Renal cortex interstitium (tissue), 11 donors: ENCODE measurements around the gene PRDM16. TPM values are rescaled to one million over a fixed set of nuclear protein-coding genes. Genes with fewer than 3 reads are reported as not detected.

Source experiments
- DNase-seq, 11 donors: peaks; one replicate each; pipeline ENCODE4 v3.0.0-alpha.2; 2013; ENCODE audit warnings: low read depth in 9 of 11, low spot score in 4 of 11; ENCODE audit errors: extremely low read depth in 1 of 11
- polyA plus RNA-seq, 3 donors: library from polyadenylated mRNA; unstranded; fragments of 120-200 nt; gene quantifications; one replicate each; pipeline ENCODE4 v1.2.1, GENCODE V29; 2013; ENCODE audit not compliant: insufficient read length in 3 of 3

Gene PRDM16
- polyA plus RNA-seq, 3 donors, result 5.8 to 14.6 (median 7.3) TPM

DNA sequence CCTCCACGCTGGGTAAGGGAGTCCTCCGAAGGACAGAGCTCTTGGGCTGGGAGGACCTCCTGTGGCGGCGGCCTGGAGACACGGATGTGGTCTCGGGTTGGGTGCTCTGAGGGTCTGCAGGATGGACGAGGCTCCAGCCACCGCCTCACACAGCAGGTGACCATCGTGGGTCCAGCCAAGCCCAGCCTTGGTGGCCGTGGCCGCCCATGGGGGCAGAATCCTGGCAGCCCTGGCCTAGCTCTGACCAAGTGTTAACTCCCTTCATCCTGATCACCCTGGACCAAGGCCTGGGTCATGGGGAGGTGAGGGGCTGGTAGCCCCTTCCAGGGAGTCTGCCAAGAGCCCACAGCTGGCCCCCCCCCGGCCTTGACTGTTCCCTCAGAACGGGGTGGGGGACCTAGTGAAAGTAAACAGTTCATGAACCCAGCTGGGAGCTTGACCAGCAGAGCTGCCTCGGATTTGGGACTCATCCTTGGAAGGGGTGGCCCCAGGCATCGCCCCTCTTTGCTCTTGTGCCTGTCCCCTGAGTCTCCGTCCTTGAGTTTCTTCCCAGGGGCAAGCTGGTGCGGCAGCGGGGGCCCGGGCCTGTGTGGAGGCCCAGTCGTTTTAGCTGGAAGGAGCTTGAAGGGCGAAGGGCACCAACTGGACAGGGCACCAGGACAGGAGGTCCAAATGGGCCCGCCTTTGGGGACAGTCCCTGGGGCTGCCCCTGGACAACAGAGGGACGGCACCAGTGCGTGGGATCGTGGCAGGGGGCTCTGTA is 403.3 kb downstream of the PRDM16 start:
- no peak for DNase-seq

DNA sequence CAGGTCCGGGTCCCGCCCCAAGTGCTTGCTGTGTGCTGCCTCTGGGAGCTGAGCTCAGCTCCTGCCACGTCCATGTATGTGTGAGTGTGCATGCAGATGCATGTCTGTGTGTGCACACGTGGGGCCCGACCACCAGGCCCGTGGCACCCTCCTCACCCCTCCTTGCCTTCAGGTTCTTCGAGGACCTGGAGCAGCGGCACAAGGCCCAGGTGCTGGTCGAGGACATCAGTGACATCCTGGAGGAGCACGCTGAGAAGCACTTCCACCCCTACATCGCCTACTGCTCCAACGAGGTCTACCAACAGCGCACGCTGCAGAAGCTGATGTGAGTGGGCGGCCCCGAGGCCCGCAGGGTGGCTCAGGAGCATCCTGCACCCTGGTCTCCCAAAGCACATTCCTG is 403.9 kb downstream of the PRDM16 start:
- no peak for DNase-seq

DNA sequence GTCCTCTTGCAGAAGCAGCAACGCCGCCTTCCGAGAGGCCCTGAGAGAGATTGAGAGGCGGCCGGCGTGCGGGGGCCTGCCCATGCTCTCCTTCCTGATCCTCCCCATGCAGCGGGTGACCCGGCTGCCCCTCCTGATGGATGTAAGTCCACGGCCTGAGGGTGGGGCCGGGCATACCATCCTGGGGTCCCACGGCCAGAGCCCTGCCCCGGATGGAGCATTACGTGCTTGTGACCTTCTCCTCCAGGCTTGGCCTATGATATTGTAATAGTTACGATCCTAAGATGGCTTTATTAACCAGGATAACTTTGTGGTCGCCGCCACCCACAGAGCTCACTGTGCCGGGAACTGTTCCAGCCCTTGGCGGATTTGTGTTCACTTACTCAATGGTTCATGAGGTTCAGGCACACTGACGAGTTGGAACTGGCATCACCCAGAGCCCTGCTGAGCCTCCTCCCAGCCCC is 404.4 kb downstream of the PRDM16 start:
- no peak for DNase-seq

DNA sequence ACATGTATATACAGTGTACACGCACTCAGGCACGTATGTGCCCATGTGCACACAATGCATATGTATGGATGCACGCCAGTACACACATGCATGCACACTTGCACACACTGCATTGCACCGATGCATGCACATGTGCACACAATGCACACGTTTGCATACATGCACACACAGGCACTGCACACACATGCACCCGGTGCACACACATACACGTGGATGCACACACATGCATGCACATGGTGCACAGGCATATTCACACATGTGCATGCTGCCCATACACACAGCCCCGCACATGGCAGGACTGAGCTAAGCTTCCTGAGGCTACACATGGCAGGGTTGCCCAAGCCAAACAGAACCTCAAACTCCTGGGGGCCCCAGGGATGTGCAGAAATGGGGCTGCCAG is 405.0 kb downstream of the PRDM16 start:
- no peak for DNase-seq

DNA sequence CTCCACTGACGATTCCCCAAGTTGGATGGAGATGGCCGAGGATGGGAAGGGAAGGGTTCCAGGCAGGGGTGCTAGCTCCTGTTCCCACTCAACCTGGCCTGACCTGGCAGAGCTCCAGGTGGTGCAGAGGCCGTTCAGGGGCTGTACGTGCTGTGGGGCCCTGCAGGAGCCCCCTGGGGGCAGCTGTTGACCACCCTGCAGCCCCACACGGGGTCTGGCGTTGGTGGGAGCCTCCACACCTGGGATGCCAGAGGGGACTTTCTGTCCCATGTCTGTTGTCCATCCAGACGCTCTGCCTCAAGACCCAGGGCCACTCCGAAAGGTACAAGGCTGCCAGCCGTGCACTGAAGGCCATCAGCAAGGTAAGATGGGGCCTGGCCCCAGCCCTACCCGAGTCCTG is 405.4 kb downstream of the PRDM16 start:
- no peak for DNase-seq

DNA sequence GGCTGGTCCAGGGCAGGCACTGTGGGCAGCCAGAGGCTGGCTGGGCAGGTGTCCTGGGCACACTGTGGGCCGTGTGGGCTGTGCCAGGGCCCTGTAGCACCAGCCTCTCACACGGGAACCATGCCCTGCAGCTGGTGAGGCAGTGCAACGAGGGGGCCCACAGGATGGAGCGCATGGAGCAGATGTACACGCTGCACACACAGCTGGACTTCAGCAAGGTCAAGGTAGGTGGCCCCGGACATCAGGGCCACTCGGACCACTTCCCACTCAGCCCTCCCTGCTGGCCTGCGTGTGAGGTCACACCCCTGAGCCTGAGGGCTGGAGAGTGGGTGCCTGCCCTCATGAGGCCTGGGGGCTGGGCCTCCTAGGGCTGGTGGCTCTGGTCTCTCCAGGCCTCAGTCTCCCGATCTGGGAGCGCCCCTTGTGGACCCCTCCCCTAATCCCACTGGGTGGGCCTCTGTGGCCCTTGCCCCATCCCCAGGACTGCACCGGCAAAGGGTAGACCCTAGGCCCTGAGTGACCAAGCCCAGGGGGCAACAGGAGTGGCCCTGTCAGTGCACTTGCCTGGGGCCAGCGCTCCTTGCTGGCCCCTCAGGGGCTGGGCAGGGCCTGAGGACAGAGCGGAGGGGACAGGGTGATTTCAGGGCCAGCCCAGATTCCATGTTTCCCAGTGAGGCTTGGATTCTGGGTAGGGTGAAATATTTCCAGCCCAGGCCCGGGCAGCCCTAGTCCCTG is 407.0 kb downstream of the PRDM16 start:
- no peak for DNase-seq

DNA sequence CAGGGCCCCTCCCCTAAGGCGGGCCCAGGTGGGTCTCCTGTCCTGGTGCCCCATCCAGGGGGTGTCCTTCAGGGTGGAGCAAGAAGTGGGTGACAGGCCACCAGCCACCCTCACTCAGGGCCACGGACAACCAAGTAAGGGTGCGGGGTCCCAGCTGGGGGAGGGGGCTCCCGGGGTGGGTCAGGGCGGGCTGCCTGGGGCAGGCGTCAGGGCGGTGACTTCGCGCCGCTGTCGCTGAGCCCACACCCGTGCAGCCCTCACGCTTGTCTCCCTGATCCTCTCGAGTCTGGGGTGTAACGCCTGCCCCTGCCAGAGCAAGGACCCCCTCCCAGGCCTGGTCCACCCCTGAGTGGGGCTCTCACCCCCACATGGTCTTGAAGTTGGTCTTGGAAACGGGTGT is 407.7 kb downstream of the PRDM16 start:
- DNase-seq, result no peak

DNA sequence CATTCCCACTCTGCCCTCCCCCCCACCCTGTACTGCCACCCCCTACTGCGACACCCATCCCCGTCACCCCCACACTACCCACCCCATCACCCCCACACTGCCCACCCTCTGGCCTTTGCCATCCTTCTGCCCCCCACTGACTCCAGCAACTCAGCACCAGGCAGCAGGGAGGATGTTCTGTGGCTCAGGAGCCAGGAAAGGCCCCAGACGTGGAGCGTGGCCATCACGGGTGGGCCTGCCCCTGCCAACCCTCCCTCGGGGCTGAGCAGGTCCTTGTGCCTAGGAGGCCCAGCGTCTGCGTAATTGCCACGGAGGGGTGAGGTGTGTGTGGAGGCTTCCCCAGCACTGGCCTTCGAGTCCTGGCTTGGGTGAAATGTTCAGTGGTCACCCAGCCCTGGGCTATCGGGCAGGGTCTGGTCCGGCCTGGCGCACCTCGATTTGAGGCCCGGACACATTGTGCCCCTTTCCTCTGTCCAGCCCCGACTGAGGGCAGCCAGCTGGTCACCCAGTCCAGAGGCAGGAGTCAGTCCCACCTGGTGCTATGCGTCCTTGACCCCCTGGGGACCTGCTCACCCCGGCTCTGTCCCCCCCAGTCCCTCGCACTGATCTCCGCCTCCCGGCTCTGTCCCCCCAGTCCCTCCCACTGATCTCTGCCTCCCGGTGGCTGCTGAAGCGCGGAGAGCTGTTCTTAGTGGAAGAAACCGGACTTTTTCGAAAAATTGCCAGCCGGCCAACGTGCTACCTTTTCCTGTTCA is 408.4 kb downstream of the PRDM16 start:
- DNase-seq, result no peak

DNA sequence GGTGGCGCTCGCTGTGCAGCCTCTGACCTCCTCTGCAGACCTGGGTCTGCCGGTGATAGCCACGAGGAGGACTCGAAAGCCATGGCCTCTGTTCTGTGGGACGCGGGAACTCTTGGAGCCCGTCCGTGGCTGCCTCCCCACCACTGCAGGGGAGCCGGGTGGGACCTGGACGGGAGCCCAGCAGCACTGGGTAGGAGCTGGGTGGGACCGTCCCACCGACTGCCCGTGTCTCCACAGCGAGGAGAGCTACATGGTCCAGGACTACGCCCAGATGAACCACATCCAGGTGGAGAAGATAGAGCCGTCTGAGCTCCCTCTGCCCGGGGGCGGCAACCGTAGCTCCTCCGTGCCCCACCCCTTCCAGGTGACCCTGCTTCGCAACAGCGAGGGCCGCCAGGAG is 409.2 kb downstream of the PRDM16 start:
- no peak for DNase-seq

DNA sequence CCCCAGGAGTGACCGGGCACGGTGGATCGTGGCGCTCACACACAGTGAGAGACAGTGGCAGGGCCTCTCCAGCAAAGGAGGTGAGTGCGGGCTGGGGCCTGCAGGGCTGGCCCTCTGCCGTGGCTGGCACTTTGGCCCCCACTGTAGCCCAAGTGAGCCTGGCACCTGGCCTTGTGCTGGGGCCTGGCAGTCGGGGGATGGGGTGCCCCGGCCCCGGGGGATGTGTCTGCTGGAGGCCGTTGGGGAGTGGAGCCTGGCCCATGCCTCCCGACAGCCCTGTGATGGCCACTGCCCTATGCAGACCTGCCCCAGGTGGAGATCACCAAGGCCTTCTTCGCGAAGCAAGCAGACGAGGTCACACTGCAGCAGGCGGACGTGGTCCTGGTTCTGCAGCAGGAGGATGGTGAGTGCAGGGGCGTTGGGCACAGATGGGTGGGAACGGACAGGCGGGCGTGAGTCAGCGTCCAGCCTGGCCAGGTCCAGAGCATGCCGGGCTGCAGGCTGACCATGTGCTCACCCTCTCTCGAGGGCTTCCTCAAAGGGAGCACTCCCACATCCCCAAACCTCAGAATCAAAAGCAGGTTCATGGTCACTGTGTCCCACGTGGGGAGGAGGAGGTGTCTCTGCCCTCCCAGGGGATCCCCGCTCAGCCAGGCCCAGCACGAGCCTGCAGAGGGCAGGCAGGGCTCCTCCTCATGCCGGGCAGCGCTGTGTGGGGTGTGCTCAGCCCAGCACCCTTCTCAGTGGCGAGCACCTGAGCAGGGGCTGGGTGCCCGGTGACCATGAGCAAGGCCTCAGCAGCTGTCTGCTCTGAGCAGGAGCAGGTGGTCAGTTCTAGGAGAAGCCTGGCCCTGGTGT is 410.7 kb downstream of the PRDM16 start:
- no peak for DNase-seq

DNA sequence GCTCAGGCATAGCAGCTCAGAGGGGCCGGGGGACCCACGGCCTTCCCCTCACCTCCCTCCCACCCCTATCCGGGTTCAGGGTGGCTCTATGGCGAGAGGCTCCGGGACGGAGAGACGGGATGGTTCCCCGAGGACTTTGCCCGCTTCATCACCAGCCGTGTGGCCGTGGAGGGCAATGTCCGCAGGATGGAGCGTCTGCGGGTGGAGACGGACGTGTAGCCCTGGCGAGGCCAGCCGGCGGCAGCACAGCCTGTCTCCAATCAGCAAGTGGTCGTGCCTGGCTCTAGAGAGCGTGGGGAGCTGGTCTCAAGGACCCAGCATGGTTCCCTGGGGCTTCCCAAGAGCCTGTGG is 411.3 kb downstream of the PRDM16 start:
- DNase-seq, result no peak

DNA sequence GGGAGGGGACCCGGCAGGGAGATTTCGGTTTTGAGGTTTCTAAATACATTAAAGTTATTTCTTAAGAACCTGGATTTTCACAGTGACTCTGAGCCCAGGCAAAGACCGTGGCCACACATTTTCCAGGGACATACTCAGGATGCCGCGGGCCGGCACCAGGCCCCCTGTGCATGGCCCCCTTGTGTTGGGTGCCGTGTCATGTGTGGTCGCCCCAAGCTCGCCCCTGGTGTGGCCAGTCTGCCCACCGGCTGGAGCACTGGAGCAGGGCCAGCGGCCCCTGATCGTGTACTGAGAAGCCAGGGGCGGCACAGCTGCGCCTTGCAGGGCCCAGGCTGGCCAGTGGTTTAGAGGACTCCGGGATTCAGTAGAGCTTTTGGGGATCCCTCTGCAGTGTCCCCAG is 412.0 kb downstream of the PRDM16 start:
- no peak for DNase-seq

DNA sequence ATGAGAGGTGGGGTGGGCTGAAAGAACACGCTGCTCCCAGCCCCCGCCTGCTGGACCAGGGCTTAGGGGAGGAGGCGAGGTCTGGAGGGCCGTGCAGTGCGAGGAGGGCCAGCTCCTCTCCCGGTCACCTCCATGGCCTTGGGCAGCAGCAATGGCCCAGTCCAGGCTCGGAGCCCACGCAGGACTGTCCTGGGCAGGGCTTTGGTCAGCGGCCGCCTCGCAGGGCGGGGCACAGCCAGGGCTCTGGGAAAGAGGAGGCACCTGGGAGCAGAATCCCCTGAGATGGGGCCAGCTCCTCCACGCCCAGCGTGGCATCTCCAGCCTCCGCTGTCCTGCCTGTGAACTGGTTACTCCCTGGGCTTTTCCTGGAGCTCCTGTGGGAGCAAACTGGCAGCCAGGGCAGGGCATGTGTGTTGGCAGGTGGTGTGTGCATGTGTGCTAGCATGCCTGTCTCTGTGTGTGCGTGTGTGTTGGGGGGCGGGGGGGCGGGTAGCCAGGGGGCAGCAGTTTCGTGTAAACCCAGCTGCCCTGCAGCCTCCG is 412.9 kb downstream of the PRDM16 start:
- DNase-seq, result no peak

DNA sequence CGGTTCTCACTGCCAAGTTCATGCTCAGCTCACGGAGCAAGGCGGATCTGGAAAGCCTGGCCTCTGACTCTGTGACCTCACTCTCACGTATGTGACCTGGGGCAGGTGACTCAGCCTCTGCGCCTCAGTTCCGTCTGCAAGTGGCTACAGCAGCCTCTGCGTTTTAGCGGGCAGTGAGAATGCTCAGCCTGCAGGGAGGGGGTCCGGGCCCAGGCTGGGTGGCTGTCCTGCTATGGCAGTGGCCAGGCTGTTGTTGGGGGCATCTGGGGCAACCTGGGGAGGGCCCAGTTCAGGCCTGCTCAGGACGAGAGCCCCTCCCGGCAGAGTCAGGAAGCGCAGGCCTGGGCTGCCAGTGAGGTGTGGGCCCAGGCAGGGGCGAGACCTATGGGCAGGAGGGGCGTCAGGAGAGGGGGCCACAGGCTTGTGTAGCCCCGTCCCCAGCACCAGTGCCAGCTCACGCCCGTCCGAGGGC is 413.4 kb downstream of the PRDM16 start:
- DNase-seq, result no peak

DNA sequence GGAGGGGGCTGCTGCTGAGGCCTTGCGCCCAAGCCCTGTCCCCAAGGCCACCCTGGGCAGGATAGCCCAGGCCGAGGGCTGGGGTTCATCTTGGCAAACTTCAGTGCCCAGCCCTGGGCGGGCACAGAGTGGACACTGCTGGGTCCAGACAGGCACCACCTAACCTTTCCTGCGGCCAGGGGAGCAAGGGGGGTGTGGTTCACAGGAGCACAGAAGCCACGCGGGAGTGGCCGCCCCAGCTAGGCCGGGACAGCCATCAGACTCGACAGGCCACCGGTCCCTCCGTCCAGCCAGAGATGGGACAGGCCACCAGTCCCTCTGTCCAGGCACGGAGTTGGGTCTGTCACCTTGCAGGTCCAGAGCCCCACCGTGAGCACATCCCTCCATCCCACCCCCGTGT is 414.4 kb downstream of the PRDM16 start:
- DNase-seq, result no peak

DNA sequence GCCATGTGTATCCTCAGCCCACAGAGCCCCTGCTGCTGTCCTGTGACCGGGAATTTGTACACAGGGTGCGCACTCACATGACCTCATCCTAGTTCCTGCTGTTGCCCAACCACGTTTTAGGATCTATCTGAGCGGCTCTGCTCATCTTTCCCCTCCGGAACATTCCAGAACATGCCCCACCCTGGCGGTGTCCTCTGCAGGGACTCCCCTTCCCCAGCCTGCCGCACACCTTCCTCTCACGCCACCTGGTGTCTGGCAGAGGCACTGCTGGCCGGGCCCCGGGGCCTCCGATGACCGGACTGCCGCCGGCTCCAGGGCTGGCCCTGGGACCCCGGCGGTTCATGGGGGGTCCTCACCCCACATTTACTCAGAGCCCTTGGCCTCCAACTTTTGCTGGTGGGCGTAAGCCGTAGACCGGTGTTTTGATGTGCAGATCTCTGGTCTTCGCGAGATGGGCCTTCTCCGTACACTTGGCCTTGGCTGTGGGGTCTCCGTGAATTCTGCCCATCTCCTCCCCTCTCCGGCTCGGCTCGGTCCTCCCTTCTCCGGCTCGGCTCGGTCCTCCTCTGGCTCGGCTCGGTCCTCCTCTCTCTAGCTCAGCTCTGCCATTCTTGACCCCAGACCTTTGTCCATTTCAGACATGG is 414.9 kb downstream of the PRDM16 start:
- DNase-seq, result no peak

DNA sequence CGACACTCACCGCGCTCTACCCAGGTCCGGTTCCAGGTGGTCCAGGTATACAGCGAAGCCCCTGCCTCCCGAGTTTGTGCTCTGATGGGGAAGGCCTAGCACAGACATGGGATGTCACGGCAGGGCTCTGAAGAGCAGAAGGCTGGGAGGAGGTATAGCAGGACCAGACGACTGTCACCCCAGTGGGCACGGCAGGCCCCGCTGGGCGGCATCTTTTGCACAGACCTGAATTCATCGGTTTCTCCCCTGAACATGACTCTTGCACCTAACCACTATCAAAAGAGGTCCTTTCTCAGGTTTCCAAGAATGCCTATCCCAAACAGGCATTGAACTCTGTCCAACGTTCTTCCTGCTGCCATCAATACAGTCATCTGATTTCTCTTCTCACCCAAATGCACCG is 416.0 kb downstream of the PRDM16 start:
- DNase-seq, result no peak
